HG03045 (cell line): Measurements from ENCODE around the gene RNASET2.

ENCODE experiments used
- ATAC-seq: cut with Tn5 transposase; IDR thresholded peaks from one replicate; pipeline ENCODE4 v1.9.1; 2021; ENCODE audit warnings: mild to moderate bottlenecking, moderate library complexity; ENCODE audit not compliant: unreplicated experiment

The RNASET2 gene, protein sequence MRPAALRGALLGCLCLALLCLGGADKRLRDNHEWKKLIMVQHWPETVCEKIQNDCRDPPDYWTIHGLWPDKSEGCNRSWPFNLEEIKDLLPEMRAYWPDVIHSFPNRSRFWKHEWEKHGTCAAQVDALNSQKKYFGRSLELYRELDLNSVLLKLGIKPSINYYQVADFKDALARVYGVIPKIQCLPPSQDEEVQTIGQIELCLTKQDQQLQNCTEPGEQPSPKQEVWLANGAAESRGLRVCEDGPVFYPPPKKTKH

DNA sequence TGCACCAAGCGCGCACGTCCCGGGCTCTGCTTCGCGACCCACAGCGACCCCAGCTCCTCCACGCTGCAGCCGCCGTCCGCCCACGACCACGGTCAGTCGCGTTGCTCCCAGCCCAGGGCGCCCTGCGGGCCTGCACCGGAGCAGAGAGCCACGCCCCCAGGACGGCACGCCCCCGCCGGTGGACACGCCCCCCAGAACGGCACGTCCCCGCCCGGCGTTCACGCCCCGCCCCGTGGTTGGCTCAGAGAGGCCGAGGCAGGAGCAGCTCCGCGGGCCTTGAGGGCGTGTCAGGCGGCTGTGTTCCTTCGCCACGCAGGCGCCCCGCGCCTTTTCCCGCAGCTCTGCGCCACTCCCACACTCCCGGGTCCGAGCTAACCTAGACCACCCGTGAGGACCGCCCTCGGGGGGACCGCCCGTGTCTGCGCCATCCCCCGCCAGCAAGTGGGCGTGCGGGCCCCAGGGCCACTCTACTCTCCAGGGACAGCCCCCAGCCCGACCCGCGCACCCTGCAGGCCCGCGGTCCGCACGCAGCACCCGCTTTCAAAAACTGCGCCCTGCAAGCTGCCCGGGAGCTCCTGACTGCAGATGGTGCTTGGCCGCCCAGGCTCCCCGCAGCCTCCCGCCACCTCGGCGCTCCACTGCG, at the start of gene RNASET2:
TSS of gene RNASET2 (minus strand) at position 107 of the 643 bp plus-strand sequence. CDS start 368 bp downstream, outside the sequence.
- peak; percentile 75 for ATAC-seq

DNA sequence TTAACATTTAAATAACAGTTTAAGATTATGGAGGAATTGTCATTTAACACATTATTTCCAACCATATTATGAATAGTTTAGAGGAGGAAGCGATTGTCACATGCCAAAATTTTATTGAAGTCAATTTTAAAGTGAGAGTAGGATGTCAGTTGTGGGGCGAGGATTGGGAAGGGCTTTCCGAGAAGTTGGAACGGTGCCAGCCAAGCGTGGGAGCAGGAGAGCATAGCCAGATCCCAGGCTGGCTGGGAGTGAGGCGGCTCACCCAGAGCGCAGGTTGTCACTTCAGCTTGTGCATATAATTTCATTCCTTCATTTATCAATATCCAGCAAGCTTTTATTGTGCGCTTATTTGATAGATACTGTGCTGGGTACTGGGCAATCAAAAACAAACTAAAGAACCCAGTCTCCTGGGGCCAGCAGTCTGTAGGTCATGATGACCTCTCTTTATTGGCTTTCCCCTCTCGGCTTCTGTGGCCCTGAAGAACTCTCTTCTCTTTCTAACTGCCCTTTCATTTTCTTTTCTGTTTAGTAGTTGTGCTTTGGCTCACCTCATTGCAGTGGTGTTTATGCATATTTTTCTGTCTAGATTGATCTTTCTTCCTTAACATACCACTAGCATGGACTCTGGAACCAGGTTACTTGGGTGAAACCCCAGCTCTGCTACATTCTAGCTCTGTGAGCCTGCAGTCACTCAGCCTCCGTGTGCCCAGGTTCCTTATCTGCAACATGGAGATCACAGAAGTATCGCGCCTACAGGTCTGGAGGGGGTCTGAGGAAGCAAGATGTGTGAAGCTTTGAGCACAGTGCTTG, 49.2 kb upstream of the RNASET2 start:
- ATAC-seq, result no peak

DNA sequence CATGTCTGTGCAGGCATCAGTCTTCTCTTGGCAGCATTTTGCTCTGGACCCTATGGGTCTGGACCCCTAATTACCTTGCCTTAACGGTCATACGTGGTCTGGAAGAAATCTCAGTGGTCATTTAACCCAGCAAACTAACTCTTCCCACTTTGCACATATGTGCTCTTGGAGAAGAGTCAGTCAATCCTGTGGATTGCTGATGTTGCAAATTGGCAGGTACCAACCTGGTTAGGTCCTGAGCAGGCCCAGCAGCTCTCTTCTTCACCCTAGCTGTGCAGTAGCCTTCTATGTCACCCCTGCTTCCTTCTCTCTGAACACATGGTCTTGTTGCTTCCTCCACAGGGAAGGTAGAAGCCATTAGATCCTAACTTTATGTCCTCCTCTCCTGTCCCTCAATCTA, 44.4 kb upstream of the RNASET2 start:
- ATAC-seq, result no peak

DNA sequence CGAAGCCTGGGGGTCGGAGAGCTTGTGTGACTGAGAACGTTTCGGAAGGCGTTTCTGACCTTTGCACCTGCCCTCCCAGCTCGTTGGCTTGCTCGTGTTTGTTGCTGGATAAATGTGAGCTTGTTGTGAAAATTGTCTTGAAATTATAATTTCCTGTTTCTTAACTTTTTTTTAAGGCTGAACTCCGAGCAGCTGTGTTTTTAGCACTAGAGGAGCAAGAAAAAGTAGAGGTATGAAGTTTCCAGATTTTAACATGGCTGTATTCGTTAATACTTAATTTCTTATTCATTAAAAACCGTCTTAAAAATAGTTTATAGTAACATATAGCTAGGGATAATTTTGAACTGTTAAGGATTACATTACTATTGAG, 43.5 kb upstream of the RNASET2 start:
- ATAC-seq, result no peak

DNA sequence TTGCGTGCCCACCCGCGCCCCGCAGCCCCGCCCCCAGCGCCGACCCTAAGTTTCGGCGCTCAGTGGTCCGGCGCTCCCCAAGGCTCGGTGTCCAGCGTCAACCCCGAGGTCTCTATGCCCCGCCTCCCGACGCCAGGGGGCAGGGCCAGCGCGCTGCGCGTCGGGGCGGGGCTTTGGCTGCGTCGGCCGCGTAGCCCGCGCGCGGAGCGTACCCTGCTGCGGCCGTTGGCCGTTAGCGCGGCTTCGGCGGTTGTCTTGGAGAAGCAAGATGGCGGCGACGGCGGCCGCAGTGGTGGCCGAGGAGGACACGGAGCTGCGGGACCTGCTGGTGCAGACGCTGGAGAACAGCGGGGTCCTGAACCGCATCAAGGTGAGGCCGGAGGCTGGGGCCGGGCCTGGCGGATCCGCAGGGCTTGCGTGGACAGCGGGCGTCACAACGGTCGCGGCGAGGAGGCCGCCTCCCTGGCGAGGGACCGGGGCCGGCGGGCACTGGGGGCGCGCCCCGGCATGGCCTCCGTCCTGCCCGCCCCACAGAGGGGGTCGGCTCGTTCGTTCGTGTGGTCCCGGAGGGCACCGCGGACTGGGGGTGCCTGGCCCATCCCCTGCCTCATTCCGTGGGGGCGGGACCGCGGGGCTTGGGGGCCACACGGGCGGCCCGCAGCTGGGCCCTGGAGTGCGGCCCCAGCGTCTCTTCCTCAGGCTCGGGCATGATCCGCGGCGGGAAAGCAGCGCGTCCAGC, 43.0 kb upstream of the RNASET2 start, which contains the start of gene CEP43:
TSS of gene CEP43 (plus strand) at position 253 of the 739 bp plus-strand sequence. CDS start at position 269, 16 bp downstream.
- ATAC-seq, result peak; percentile 89

DNA sequence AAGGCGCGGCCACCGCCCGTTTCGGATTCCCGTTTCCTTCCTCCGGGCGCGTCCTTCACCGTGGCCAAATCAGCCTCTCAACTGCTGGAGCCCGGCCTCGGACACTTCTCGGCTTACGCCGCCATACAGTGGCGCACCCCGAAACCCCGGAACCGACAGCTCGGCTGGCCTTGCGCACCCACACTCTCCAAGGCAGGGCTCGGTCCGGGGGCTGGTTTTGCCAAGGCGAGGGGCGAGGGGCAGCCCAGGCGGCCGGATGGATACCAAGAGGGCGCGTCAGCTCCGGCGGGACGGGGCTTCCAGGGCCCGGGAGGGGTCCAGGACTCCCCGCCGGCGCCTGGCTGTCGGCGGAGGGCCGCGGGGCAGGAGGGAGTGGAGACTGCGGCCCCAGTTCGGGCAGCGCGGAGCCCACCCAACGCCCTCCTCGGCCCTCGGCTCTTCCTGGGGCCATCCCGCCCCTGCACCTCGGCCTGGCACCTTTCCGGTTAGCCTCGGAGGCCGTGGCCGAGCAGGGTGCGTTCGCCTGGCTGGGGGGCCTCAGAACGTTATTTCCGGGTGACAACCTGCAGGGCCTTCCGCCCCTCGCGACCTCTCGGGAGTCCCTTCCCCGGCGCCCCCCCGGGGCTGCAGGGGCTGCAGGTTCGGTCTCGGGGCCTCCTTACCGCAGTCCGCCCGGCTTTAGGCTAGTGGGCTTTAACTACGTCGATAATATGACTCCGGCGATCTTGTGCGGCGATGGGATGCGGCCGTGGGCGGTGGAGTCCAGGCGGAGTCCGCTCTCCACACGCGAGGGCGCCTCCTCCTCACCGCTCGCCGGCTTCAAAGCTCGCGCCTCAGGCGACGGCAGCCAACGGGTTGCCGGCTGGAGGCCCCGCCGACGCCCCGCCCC, 42.1 kb upstream of the RNASET2 start:
- ATAC-seq, result peak; percentile 9

DNA sequence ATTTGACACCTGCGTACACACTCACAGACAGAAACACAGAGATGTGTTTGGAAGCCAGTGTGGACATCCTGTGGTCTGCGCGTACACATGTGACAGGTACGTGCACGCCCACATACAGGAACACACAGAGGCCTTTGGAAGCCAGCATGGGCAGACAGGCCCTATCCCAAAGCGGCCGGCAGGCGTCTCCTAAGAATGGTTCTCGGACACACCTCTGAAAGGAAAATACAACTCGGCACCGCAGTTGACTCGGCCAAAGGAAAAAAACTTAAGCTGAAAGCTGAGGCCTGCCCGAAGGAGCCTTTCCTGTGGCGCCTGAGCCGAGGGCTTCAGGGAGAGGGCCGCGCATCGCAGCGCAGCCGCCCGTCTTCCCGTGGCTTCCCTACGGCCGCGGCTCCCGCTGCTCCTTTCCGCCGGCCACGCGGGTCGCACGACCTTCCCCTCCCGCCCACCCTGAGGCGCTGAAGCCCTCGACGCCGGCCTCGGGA, 41.5 kb upstream of the RNASET2 start:
- ATAC-seq, result peak; percentile 26

DNA sequence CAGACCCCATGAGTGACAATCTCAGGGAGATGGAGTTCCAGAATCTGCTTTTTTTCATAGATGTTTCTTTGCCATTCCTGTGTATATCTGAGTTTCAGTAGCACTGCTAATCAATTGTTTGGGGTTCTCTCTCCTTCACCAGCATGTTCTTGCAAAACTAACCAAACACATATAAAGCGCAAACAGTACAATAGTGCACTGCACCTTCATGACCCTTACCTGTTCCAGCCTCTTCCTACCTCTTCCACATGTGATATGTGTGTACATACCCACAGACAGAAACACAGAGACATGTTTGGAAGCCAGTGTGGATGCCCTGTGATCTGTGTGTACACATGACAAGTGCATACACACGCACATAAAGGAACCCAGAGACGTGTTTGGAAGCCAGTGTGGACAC, 41.0 kb upstream of the RNASET2 start:
- no peak for ATAC-seq

DNA sequence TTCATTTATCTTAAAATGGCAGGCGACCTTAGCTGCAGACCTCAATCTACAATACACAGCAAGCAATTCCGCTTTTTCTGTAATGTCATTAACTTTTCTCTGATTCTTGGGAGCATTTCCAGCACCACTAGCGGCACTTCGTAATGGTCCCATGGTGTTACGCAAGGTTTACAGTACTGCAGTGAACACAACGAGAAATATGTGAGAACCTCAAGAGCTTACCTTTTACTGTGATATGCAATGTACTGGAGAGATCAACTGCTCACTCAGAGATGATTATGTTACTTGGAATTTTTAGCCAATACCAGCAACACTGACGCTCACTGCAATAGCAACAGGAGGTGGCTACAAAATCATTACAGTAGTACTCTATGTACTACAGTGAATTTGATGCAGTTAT, 40.1 kb upstream of the RNASET2 start:
- ATAC-seq, result no peak

DNA sequence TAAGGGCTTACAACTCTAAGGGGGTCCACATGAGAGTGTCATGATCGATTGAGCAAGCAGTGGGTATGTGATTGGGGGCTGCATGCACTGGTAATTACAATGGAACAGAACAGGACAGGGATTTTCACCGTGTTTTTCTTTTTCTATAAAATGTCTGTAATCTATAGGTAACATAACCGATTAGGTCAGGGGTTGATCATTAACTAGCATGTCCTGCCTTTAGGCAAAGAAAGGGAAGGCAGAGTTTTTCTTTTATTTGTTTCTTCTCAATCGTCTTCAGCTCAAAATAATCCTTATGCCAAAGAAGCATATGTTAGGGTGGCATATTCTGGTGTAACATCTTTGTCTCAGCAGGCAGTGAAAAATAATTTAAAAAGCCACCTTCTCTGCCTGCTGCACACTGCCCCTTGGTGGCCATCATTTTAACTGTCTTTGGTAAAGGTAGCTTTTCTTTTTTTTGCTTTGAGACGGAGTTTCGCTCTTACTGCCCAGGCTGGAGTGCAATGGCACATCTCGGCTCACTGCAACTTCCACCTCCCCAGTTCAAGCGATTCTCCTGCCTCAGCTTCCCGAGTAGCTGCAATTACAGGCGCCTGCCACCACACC, 33.2 kb upstream of the RNASET2 start:
- ATAC-seq, result peak; percentile 65

DNA sequence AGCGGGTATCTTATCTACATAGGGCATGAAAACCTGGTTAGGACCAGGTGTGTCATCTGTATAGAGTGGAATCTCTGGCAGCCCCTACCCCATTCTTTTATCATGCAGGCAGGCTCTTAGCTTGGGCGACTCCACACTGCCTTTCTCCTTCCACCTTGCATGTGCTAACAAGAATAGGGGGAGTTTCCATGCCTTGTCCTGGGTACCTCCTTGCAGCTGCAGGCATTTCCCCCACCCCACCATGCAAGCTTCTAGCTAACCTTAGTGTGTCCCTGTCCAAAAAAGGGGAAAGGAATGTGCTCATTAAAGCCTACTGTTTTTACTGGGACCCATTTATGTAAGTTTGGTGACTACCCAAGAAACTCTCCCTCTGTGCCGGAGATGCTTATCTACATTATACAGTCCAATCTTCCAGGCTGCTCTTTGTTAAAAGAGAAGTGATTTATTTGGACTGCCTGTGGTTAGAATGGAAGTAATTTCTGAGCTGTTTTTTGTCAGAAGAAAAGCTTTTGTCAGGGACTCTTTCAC, 32.4 kb upstream of the RNASET2 start:
- ATAC-seq, result no peak

DNA sequence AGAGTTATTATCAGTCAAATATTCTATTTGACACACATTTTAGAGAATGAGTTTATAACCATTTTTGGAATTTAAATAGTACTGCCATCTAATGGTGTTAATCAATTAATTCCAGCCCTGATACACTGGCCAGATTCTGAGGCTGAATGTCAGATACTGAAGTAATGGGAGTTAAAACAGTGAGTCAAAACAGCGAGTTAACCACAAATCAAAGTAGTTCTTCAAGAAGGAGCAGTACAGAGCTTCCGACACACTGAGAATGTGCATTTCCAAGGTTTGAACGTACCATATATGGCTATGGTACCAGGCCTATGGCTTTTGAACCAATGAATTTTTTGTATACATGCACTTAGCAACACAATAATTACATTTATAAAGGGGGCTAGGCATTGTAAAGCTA, 31.6 kb upstream of the RNASET2 start:
- ATAC-seq, result no peak

DNA sequence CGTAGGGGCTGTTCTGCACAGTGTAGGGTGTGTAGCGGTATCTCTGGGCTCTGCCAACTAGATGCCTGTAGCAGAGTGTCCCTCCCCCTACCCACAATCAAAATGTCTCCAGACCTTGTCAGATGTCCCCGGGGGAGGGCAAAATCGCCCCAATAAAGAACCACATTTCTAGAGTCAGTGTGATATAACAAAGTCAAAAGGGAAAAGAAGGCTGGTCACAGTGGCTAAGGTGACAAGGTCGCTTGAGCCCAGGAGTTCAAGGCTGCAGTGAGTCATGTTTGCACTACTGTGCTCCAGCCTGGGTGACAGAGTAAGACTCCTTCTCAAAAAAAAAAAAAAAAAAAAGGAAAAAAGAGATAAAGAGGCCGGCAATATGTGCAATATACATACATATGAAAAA, 31.1 kb upstream of the RNASET2 start:
- no peak for ATAC-seq

DNA sequence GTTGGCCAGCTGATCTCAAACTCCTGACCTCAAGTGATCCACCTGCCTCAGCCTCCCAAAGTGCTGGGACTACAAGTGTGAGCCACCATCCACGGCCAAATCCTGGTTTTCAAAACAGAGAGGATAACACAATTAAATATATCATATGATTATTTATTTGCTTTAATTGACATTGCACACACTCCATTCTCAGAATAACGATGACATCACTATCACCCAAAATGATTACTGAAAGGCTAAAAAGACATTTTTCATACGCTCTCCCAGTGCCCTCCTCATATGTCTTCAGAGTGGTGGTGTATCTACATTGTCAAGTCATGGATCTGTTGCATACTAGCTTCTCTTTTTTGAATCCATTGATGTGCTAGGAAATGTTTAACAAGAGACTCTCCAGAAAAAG, 24.4 kb upstream of the RNASET2 start:
- no peak for ATAC-seq

DNA sequence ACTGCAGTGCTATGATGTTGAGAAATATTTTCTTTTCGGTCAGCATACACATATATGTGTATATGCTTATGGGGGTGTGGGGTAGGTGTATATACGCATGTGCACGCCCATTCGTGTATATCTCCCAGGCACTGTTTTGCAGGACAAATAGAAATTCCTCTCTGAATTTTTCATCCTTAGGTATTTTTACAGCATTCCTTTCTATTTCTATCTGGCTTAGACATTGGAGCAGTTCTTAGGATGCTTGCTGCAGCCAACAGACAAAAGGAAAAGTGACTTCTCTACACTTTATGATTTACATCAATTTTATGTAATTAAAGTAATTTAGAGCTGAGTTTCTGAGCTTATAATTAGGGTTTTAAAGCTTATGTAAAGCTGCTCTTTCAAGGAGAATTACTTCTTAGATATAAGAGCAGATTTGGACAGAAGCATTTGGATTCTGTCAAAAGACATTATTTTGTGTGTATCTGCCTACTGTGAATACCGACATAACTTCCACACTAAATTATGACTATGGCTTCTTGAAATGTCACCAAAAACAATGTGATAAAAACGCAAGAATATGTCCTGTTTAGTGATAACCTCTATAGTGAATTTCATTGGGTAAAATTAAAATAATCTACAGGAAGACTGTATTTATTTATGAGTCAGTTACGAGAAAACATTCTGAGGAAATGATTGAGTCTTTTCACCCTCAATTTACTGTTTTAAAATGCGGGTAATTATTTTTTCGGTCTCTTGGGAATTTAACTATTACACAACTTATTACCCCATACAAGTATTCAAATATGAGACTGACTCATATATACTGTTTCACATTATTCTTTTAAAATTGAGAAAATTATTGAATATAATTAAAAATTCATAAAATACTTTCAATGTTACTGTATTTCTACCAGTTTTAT, 21.5 kb upstream of the RNASET2 start:
- no peak for ATAC-seq

DNA sequence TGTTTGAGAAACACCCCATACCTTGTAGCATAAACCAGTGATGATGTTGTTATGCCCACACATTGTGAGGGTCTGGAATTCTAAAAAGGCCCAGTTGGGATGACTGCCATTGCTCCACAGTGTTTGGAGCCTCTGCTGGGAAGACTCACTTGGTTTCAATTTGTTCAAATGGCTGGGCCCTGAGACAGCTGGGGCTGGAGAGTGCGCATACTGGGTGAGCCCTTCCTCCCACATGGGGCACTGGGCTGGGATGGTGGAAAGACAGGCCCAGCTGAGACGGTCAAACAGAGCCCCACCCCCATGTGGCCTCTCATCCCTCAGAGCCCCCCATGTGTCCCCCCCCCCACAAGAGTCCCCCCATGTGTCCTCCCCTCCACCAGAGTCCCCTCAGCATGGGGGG, 20.3 kb upstream of the RNASET2 start:
- no peak for ATAC-seq

DNA sequence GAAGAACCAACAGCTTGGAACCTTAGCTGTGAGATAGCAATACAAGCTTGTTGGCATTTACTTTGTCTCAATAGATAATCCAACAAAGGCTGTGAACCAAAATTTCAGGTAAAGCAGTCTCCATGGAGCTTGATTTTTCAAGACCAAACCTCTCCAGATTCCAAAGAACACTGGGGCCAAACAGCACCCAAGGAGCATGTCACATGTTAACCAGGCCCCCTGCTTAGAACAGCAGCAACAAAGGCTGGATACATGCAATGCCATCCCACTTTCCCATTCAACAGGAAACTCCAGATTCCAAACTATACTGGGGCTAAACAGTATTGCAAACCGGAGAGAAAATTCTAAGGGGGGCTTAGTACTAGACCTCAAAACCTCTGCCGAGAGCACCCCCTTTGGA, 15.8 kb upstream of the RNASET2 start:
- no peak for ATAC-seq

DNA sequence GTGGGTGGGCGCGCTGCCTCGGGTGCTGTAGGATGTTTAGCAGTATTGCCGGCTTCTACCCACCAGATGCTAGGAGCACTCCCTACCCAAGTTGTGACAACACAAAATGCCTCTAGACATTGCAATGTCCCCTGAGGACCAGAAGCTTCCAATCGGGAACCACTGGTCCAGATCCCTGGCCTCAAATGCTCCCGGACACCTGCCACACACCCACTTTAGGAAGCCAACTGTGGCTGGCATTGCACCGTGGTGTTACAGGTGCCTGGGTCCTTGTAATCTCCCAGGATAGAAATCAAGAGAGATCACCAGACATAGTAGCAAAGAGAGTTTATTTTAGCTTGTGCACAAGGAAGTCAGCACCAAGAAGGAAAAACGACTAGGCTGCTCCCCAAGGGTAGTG, 14.9 kb upstream of the RNASET2 start:
- ATAC-seq, result no peak
